Measurements from ENCODE around the gene HDGFL2. TPM values are rescaled to one million over a fixed set of nuclear protein-coding genes. Genes with fewer than 3 reads are reported as not detected.

HDGFL2 gene
- total and polyA plus RNA-seq, 7 donors = 32.3 to 56.4 (median 44.6) TPM

- ATAC-seq (no peak), DNase-seq (no peak)
- Histone ChIP-seq H3K4me3 (no peak overlapping the region), H3K36me3 (ENCODE audit: insufficient read depth in 1 of 2, low read depth in 1 of 2) (no peaks in the 10 kb centered on the region), H3K4me1 (no peaks in the 10 kb centered on the region), H3K27ac (no peak overlapping the region), H3K27me3 (ENCODE audit: insufficient read depth in 3 of 3, low read length in 2 of 3) (no peaks in the 10 kb centered on the region), H3K9me3 (no peaks in the 10 kb centered on the region)
- intact Hi-C loops (cut with DNase I) = no loop called here
- WGBS, 3 donors = 82 to 89% (median 84%) methylated on average over 8 of the region's 8 CpGs
- TF ChIP-seq CTCF (IDR thresholded peaks at IDR 0.05) = no peak
Measured at GRCh38 chr19:4464815-4465581, 7.1 kb upstream of the HDGFL2 start.

GRCh38 chr19:4467835-4468234 is 4.3 kb upstream of the HDGFL2 start:
- TF ChIP-seq CTCF (IDR thresholded peaks at IDR 0.05) = no peak
- no peaks in the 10 kb centered on the region for H3K9me3 ChIP-seq
- no peak for DNase-seq
- no peak overlapping the region for H3K27ac ChIP-seq
- H3K27me3 ChIP-seq (ENCODE audit: insufficient read depth in 3 of 3, low read length in 2 of 3) = no peaks in the 10 kb centered on the region
- WGBS, 3 donors = 73 to 77% (median 77%) methylated on average over 3 of the region's 3 CpGs
- H3K36me3 ChIP-seq (ENCODE audit: insufficient read depth in 1 of 2, low read depth in 1 of 2) = no peaks in the 10 kb centered on the region
- H3K4me1 ChIP-seq = no peaks in the 10 kb centered on the region
- no peak for ATAC-seq
- intact Hi-C loops (cut with DNase I) = no loop called here
- H3K4me3 ChIP-seq = no peak overlapping the region

GRCh38 chr19:4471403-4472173 is 509 bp upstream of the HDGFL2 start:
- peaks cover 3 to 15% of the 10 kb centered on the region in 2 donors for H3K36me3 ChIP-seq (ENCODE audit: insufficient read depth in 1 of 2, low read depth in 1 of 2)
- peak; percentile 98 to 99 for DNase-seq
- TF ChIP-seq CTCF (IDR thresholded peaks at IDR 0.05) = no peak
- WGBS, 3 donors = 0 to 1% (median 0%) methylated on average over 33 of the region's 33 CpGs
- ATAC-seq = peak; percentile 92 to 96 (median 94)
- H3K9me3 ChIP-seq = no peaks in the 10 kb centered on the region
- intact Hi-C loops (cut with DNase I) = no loop called here
- H3K27ac ChIP-seq = peak overlapping the region; percentile 79
- peaks cover 4% of the 10 kb centered on the region for H3K4me1 ChIP-seq
- H3K27me3 ChIP-seq (ENCODE audit: insufficient read depth in 3 of 3, low read length in 2 of 3) = no peaks in the 10 kb centered on the region
- H3K4me3 ChIP-seq = peak overlapping the region; percentile 91

- peaks cover 4% of the 10 kb centered on the region for H3K4me1 ChIP-seq
- no peak for DNase-seq
- intact Hi-C loops (cut with DNase I) = no loop called here
- peak overlapping the region; percentile 61 for H3K27ac ChIP-seq
- 18 to 24% (median 22%) methylated on average over 25 of the region's 25 CpGs for WGBS, 3 donors
- no peak for ATAC-seq
- H3K9me3 ChIP-seq = no peaks in the 10 kb centered on the region
- H3K4me3 ChIP-seq = peak overlapping the region; percentile 91
- H3K27me3 ChIP-seq (ENCODE audit: insufficient read depth in 3 of 3, low read length in 2 of 3) = no peaks in the 10 kb centered on the region
- peaks cover 6 to 31% of the 10 kb centered on the region in 2 donors for H3K36me3 ChIP-seq (ENCODE audit: insufficient read depth in 1 of 2, low read depth in 1 of 2)
- TF ChIP-seq CTCF (IDR thresholded peaks at IDR 0.05) = no peak
Measured at GRCh38 chr19:4473011-4473762, 1.1 kb downstream of the HDGFL2 start.
